RKO (cell line): ENCODE measurements around the gene RPL32.

Source experiments
- DNase-seq: peaks from one replicate; pipeline ENCODE4 v3.0.0-alpha.2; 2016; ENCODE audit warnings: low spot score

Gene RPL32

GRCh38 chr3:12832350-12833221 is 8.8 kb downstream of the RPL32 start:
- no peak for DNase-seq

- no peak for DNase-seq
These were observed 10.0 kb downstream of the RPL32 start for GRCh38 chr3:12831301-12831866.

- DNase-seq, result no peak
These were observed 10.6 kb downstream of the RPL32 start for GRCh38 chr3:12830785-12831156.

GRCh38 chr3:12829886-12830784 is 11.2 kb downstream of the RPL32 start:
- DNase-seq, result no peak

- no peak for DNase-seq
These were observed 12.0 kb downstream of the RPL32 start for GRCh38 chr3:12829404-12829803.

- DNase-seq, result no peak
These were observed 12.6 kb downstream of the RPL32 start for GRCh38 chr3:12828751-12829150.

GRCh38 chr3:12825156-12825555 is 16.2 kb downstream of the RPL32 start:
- no peak for DNase-seq

GRCh38 chr3:12824299-12824698 is 17.1 kb downstream of the RPL32 start:
- no peak for DNase-seq

GRCh38 chr3:12822725-12823373 is 18.5 kb downstream of the RPL32 start:
- peak; percentile 71 for DNase-seq

GRCh38 chr3:12818773-12819172 is 22.6 kb downstream of the RPL32 start:
- DNase-seq, result no peak

- DNase-seq, result no peak
These were observed 23.1 kb downstream of the RPL32 start for GRCh38 chr3:12818273-12818672.

GRCh38 chr3:12817343-12817710 is 24.0 kb downstream of the RPL32 start:
- no peak for DNase-seq

GRCh38 chr3:12816521-12817342 is 24.6 kb downstream of the RPL32 start:
- no peak for DNase-seq

GRCh38 chr3:12815719-12816118 is 25.6 kb downstream of the RPL32 start:
- no peak for DNase-seq

- DNase-seq, result no peak
These were observed 26.3 kb downstream of the RPL32 start for GRCh38 chr3:12815078-12815477.

GRCh38 chr3:12813967-12814366 is 27.4 kb downstream of the RPL32 start:
- no peak for DNase-seq

GRCh38 chr3:12812812-12813211 is 28.6 kb downstream of the RPL32 start:
- no peak for DNase-seq

- DNase-seq, result no peak
These were observed 30.4 kb downstream of the RPL32 start for GRCh38 chr3:12810961-12811360.

- peak; percentile 89 for DNase-seq
These were observed 31.2 kb downstream of the RPL32 start for GRCh38 chr3:12810013-12810780.

- no peak for DNase-seq
These were observed 31.9 kb downstream of the RPL32 start for GRCh38 chr3:12809435-12809834.

- no peak for DNase-seq
These were observed 32.4 kb downstream of the RPL32 start for GRCh38 chr3:12809001-12809400.
